Ovary (tissue), 3 donors: ENCODE results near the gene RAB27A.

Source experiments
- CTCF ChIP-seq, 3 donors: fragments of 450-650 bp in 2 of 3; fragments of 200-600 bp in 1 of 3; IDR thresholded peaks; one replicate each; pipeline versions ENCODE4 v1.5.1 to v1.8.0; 2016 to 2022; ENCODE audit warnings: antibody characterized with exemption in 3 of 3, mild to moderate bottlenecking in 1 of 3
- EP300 ChIP-seq: sonication (generic); formaldehyde crosslinking; IDR thresholded peaks from one replicate; pipeline ENCODE4 v1.6.1; 2017; ENCODE audit warnings: antibody characterized with exemption
- POLR2A ChIP-seq: fragments of 450-650 bp; IDR thresholded peaks from one replicate; pipeline ENCODE4 v1.6.1; 2017; ENCODE audit warnings: antibody characterized with exemption, mild to moderate bottlenecking, moderate library complexity
- donor health status: DM: no; HTN: no; CAD: no.

- TF ChIP-seq CTCF (IDR thresholded peaks at IDR 0.05): no peak
- no peak for TF ChIP-seq POLR2A
- TF ChIP-seq EP300: no peak
These were observed 19.3 kb downstream of the RAB27A start for GRCh38 chr15:55270291-55270690.
